Heart left ventricle (tissue), 16 donors: ENCODE data around the gene APOA5. TPM values are rescaled to one million over a fixed set of nuclear protein-coding genes. Genes with fewer than 3 reads are reported as not detected.

Experiments
- ATAC-seq, 4 donors: fragments of 200-7000 bp; cut with Tn5 transposase; one replicate each; pipeline ENCODE4 v1.9.1; 2020 to 2022; ENCODE audit warnings: moderate library complexity in 4 of 4, mild to moderate bottlenecking in 3 of 4, moderate number of reproducible peaks in 1 of 4
- DNase-seq, 5 donors: peaks; one replicate each; pipeline ENCODE4 v3.0.0-alpha.2; 2020
- H3K27ac ChIP-seq, 12 donors: fragments of 200-600 bp; sonication (generic) in 4 of 12; one replicate each; pipeline versions ENCODE4 v1.5.0 to v1.8.0; 2016 to 2022; ENCODE audit warnings: mild to moderate bottlenecking in 2 of 12
- H3K27me3 ChIP-seq, 9 donors: fragments of 200-600 bp; sonication (generic) in 2 of 9; one replicate each; pipeline versions ENCODE4 v1.5.1 to v1.8.0; 2016 to 2022; ENCODE audit warnings: mild to moderate bottlenecking in 3 of 9
- H3K36me3 ChIP-seq, 9 donors: fragments of 200-600 bp; sonication (generic) in 2 of 9; one replicate each; pipeline versions ENCODE4 v1.5.0 to v1.8.0; 2018 to 2022; ENCODE audit warnings: mild to moderate bottlenecking in 2 of 9
- H3K4me1 ChIP-seq, 12 donors: fragments of 200-600 bp; sonication (generic) in 4 of 12; one replicate each; pipeline versions ENCODE4 v1.5.0 to v1.8.0; 2016 to 2022; ENCODE audit warnings: mild to moderate bottlenecking in 3 of 12
- H3K4me3 ChIP-seq, 12 donors: fragments of 200-600 bp; sonication (generic) in 4 of 12; one replicate each; pipeline versions ENCODE4 v1.5.0 to v1.8.0; 2017 to 2022; ENCODE audit warnings: mild to moderate bottlenecking in 9 of 12, moderate library complexity in 4 of 12
- H3K9me3 ChIP-seq, 12 donors: fragments of 200-600 bp; sonication (generic) in 4 of 12; one replicate each; pipeline versions ENCODE4 v1.5.0 to v1.8.0; 2016 to 2022; ENCODE audit warnings: mild to moderate bottlenecking in 1 of 12
- CTCF ChIP-seq, 12 donors: fragments of 200-600 bp; sonication (generic) in 4 of 12; IDR thresholded peaks; one replicate each; pipeline versions ENCODE4 v1.5.0 to v1.8.0; 2018 to 2022; ENCODE audit warnings: antibody characterized with exemption in 12 of 12, mild to moderate bottlenecking in 5 of 12
- POLR2A ChIP-seq, 2 donors: fragments of 450-650 bp; IDR thresholded peaks; one replicate each; pipeline ENCODE4 v1.6.1; 2017; ENCODE audit warnings: antibody characterized with exemption in 2 of 2, mild to moderate bottlenecking in 2 of 2, moderate library complexity in 2 of 2
- WGBS, 4 donors: extraction: QIAGEN DNeasy Blood & Tissue Kit in 2 of 4; methylation state at CpG; one replicate each; pipeline versions ENCODE4 v1.1.5 to v1.1.7; 2013 to 2018; 5-methylcytosine and 5-hydroxymethylcytosine counted together
- intact Hi-C, 10 donors: fragments of 100-400 bp; cut with DNase I; formaldehyde crosslinking; loops; one replicate each; pipeline versions ENCODE4 v1.11.1 to v1.14.2; 2022
- polyA plus RNA-seq, 2 donors: library from polyadenylated mRNA; stranded (reverse); fragments of 200-250 nt; gene quantifications; one replicate each; pipeline ENCODE4 v1.2.3, GENCODE V29; 2013
- total RNA-seq, 9 donors: library from RNA; depleted of rRNA in 2 of 9; stranded (reverse); fragments of >200 nt in 2 of 9; fragmentation: NEBNext Ultra II Directional in 3 of 9; extraction: Animal tissue kit (Norgen Biotek cat#: 25700) in 3 of 9; gene quantifications; one replicate each; pipeline versions ENCODE4 v1.1.0 to v1.2.4, GENCODE V29; 2016 to 2023
- donor health status: ischemic (EF 13 %, LVEDD 7.1; RV severe dilation, severe dysfunction).
- donor health status: healthy with polysubstance abuse.
- donor health status: DM: no; HTN: yes; CAD: no.
- donor health status: DM: no; HTN: no; CAD: no.
- donor health status: ischemic (EF 25% LVEDD 6.9; RV normal size, moderate dysfunction).
- donor health status: ischemic (EF 25% LVEDD 5.7; RV mildly dilated, moderate dysfunction).
- donor health status: healthy.
- donor health status: DM: yes; HTN: yes; CAD: no.
- donor health status: ischemic (EF 35%, LVEDD 5.7; RV mildly dilated, moderate dysfunction).
- donor health status: nonischemic (EF 11% LVEDD 7.7; RV severe dilation, severe dysfunction).
- donor health status: DM: yes; HTN: yes; CAD: no.
- donor health status: PGD.
- donor health status: ischemic (EF 29% LVEDD 5.4; RV normal size, mild dysfunction).
- donor health status: nonischemic (EF 23%, LVEDD 6.1; RV moderate dilation, normal function).

APOA5 gene
- total and polyA plus RNA-seq, 11 donors: not detected

GRCh38 chr11:116823031-116823843 is 31.6 kb upstream of the APOA5 start, which contains the start of gene APOA4:
APOA4 (minus strand) TSS chr11:116823304; CDS start chr11:116823191, 113 bp downstream.
- Histone ChIP-seq H3K27me3 (no peaks in the 10 kb centered on the region), H3K4me3 (no peak within 1 kb of the TSS), H3K36me3 (no peaks in the 10 kb centered on the region), H3K27ac (no peak within 1 kb of the TSS), H3K9me3 (no peaks in the 10 kb centered on the region), H3K4me1 (no peaks in the 10 kb centered on the region)
- intact Hi-C loops: no loop called here
- WGBS, 4 donors: 65 to 76% (median 73%) methylated on average over 16 of the region's 16 CpGs
- DNase-seq: no peak
- no peak for ATAC-seq
- TF ChIP-seq POLR2A (IDR thresholded peaks at IDR 0.05) (no peak), CTCF (IDR thresholded peaks at IDR 0.05) (no peak)

GRCh38 chr11:116822575-116822974 is 30.9 kb upstream of the APOA5 start:
- DNase-seq (no peak), ATAC-seq (no peak)
- Histone ChIP-seq H3K4me3 (no peak overlapping the region), H3K27me3 (no peaks in the 10 kb centered on the region), H3K36me3 (no peaks in the 10 kb centered on the region), H3K9me3 (no peaks in the 10 kb centered on the region), H3K27ac (no peak overlapping the region), H3K4me1 (no peaks in the 10 kb centered on the region)
- intact Hi-C loops: no loop called here
- TF ChIP-seq POLR2A (IDR thresholded peaks at IDR 0.05): no peak
- TF ChIP-seq CTCF (IDR thresholded peaks at IDR 0.05): no peak
- 70 to 75% (median 73%) methylated on average over 4 to 5 of the region's 5 CpGs for WGBS, 4 donors

- TF ChIP-seq POLR2A (IDR thresholded peaks at IDR 0.05): no peak
- Histone ChIP-seq H3K4me3 (no peak overlapping the region), H3K36me3 (no peaks in the 10 kb centered on the region), H3K27me3 (no peaks in the 10 kb centered on the region), H3K27ac (no peak overlapping the region), H3K9me3 (no peaks in the 10 kb centered on the region), H3K4me1 (no peaks in the 10 kb centered on the region)
- no peak for DNase-seq
- ATAC-seq: no peak
- WGBS, 4 donors: 93 to 95% (median 95%) methylated on average over 31 to 51 of the region's 51 CpGs
- intact Hi-C loops: no loop called here
Observed at GRCh38 chr11:116821050-116821918, 29.6 kb upstream of the APOA5 start.

- Histone ChIP-seq H3K4me3 (no peak overlapping the region), H3K27ac (no peak overlapping the region), H3K27me3 (no peaks in the 10 kb centered on the region), H3K9me3 (no peaks in the 10 kb centered on the region), H3K4me1 (peaks cover 0 to 8% (median 0%) of the 10 kb centered on the region in 12 donors), H3K36me3 (no peaks in the 10 kb centered on the region)
- ATAC-seq (no peak), DNase-seq (no peak)
- TF ChIP-seq POLR2A (IDR thresholded peaks at IDR 0.05) (no peak), CTCF (IDR thresholded peaks at IDR 0.05) (no peak)
- intact Hi-C loops: no loop called here
- WGBS, 4 donors: 89 to 93% (median 91%) methylated on average over 7 to 9 of the region's 9 CpGs
Observed at GRCh38 chr11:116819049-116819448, 27.4 kb upstream of the APOA5 start.
